Glomerular visceral epithelial cell (primary cell): ENCODE data around the gene TNFAIP2.

ENCODE experiments used
- DNase-seq: peaks from one replicate; pipeline ENCODE4 v3.0.0-alpha.2; 2016; ENCODE audit errors: extremely low spot score

TNFAIP2 gene

GRCh38 chr14:103094406-103095209 is 28.7 kb upstream of the TNFAIP2 start, which contains the start of gene EXOC3L4:
TSS of gene EXOC3L4 (plus strand) at chr14:103094725. CDS start at chr14:103100220, 5,495 bp downstream.
- DNase-seq, result peak; percentile 44

DNA sequence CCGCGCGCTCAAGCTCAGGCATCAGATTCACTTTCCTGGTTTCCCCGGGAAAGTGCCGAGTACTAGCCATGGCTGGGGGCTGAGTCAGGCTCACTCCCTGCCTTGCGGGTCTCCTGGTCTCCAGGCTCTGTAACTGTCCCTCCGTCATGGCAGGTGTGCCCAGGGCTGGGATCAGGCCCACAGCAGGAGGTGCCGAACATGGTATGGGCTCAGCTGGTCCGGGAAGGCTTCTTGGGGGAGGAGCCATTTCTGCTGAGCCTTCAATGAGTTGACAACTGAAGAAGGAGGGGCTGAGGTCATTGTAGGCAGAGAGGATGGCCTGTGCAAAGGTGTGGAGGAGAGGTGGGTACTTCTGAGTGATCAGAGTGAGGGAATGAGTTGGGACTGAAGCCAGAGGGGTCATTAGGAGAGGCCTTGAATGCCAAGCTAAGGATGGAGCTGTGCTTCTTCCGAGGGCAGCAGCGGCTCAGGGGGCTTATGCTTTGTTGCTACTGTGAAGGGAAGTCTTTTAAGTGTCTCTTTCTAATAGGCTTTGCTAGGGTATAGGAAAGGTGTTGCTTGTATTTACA is 28.0 kb upstream of the TNFAIP2 start:
- DNase-seq, result no peak

GRCh38 chr14:103096387-103096786 is 26.9 kb upstream of the TNFAIP2 start:
- no peak for DNase-seq

DNA sequence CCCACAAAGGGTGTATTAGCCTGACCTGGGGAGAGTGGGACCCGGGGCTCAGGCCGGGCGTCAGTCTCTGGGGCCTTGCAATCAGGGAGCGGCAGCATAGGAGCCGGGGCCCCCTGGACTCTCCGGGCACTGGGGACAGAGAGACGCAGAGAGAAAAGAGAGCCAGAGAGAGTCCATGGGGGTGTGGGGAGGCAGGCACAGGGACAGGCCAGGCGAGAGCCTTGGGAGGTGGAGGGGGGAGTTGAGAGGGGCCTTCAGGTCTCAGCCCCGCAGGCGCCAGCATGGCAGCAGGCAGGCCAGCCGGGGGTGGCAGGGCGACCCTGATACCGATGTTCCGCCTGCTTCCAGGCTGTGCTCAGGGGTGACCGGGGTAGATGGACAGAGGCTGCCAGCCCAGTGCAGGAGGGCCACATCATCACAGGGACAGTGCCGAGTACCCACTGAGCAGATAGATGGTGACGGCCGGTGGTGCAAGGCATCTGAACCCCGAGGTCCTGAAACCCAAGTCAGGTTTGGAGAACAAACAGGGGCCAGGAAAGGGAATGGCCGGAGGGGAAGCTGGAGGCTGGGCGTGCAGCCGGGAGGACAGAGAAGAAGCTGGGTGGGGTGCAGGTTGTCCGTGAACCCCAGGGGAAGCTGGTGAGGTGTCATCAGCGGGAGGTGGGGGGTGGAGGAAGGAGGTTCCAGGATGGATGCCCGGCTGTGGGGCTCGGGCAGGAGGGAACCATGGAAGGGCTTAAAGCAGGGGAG is 25.8 kb upstream of the TNFAIP2 start:
- DNase-seq, result no peak

DNA sequence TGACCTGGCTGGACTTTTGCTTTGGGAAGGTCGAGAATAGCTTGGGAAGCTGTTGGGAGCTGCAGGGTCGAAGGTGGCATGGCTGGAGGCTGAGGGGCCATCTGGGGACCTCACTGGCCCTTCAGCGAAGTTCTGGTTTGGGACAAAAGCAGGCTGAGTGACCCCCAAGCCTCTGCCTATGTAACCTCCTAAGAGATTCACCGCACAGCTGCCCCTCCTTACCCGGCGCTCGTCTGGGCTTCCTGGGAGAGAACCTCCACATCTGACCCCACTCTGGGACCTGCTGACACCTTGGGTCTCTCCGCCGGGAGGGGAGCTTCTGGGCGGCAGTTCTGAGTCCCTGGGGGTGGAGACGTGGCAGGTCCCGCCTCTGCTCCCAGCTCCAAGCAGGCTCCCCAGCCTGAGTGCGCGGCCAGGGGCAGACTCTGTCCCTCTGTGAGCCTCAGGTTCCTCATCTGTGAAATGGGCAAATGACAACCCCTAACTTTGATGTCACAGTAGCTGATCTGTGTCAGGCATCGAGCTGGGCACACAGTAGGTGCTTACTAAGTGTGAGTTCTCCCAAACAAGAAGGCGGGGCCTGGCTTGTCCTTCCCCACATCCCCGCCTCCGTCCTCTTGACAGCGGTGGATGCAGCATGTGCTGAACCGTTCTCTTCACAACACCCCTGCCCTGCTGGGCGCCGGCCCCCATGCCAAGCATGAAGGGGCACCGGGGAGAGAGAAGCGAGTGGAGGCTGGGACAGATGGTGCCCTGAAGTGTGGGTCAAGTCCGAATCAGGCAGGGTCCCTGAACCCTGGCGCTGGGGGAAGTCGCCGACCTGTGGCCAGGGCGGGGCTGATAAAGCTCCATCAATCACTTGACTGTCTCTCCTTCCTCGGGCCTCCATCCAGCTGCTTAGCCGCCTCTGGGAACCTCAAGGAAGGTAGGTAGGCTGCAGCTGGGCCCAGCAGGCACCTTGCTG is 25.0 kb upstream of the TNFAIP2 start:
- DNase-seq, result no peak

DNA sequence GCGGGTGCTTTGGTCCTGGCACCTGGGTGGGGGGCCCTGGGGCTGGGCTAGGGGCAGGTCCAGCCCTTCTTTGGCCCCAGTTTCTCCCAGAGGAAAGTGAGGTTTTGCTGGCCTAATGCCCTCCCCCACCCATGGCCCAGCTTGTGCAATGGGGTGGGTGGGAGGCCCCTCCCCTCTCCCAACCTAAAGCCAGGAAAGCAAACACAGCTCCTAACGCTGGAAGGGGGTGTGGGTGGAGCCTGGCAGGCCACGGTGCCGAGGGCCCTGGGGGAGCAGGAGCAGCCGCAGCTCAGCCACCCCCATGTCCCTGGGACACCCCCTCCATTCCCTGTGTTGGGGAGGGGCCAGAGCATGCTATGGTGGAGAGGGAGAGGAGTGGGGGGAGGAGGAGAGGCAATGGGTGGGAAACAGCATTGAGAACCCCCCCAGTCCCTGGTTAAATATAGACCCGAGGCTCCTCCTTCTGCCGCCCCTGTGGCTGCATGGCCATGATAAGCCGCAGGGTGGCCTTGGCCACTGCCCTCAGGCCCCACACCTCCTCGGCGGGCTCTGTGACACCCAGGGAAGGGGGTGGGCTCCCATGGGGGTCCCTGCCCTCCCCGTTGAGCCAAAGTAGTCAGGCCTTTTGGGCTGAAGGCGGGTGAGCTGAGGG is 24.1 kb upstream of the TNFAIP2 start:
- no peak for DNase-seq

GRCh38 chr14:103099733-103100280 is 23.5 kb upstream of the TNFAIP2 start:
- DNase-seq, result no peak

DNA sequence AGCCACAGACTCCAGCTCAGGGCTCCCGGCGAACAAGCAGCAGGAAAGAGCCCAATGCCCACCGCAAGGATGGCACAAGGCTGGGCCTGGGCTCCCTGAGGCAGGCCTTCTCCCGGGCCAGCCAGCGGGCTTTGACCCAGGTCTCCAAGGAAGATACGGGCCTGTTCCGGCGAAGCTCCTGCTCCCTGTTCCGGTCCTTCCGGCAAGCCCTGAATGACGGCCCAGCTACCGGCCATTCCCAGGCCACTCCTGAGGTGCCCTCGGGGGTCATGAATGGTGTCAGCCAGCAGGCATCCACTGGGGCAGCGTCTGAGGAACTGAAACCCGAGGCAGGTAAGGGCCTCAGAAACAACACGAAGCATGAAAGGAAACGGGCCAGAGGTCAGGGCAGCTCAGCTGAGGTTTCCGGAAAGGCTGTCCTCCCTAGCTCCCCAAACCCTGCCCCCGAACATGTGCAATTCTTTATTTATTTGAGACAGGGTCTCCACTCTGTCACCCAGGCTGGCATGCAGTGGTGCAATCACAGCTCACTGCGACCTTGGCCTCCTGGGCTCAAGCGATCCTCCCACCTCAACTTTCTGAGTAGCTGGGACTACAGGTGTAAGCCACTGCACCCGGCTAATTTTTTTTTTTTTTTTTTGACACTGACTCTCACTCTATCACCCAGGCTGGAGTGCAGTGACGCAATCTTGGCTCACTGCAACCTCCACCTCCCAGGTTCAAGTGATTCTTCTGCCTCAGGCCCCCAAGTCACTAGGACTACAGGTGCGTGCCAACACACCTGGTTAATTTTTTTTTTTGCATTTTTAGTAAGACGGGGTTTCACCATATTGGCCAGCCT is 22.8 kb upstream of the TNFAIP2 start:
- no peak for DNase-seq

DNA sequence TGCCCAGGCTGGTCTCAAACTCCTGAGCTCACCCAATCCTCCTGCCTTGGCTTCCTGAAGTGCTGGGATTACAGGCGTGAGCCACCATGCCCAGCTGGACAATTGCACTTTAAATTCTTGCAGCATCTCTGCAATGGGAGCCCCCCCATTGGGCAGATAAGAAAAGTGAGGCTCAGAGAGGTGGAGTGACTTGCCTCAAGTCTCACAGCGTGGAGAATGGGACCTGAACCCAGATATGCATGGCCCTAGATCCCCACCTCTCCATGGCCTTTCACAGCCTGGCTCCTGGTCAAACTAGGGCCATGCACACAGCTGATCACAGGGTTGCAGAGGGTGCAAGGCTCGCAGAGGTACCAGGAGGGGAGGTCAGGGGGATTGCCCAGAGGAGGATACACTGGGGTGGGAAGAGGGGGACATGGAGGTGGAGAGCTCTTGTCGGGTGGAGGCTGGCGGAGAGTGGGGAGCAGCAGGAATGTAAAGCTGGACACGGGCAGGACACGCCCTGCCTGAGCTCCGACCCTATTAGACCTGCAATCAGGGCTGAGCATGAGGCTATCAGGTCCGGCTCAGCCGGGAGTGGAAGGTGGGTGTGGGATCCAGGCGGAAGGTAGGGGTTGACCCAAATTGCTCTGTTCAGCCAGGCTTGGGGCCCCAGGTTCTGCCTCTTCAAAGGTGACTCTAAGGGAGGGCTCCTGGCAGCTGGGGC is 21.9 kb upstream of the TNFAIP2 start:
- no peak for DNase-seq

DNA sequence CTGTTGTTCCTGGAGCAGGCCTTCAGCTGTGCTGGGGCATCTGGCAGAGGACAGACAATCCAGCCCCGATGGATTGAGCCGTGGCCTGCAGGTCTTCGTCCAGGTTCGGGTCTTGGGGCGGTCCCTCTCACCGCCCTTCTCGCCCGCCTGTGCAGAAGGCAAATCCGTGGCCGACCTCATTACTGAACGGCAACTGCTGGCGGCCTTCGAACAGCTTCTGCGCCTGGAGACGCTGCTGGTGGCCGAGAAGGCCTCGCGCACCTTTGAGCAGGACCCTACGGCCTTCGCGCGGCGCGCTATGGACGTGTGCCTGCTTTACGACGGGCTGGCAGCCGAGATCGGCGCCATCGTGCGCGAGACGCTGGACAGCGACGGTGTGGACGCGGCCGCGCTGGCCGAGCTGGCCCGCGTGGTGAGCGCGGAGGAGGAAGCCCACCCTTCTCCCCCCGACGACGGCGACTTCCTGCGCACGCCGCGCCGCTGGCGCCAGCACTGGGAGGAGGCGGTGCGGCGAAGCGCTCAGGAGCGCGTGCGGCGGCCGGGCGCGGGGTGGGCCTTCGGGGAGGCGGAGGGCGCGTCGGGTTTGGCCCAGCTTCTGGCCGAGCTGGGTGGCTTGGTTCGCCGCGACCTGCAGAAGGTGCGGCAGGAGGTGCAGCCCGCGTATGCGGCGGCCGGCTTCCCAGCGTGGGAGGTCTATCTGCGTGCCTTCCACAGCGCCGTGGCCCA is 21.1 kb upstream of the TNFAIP2 start:
- DNase-seq, result no peak

GRCh38 chr14:103102689-103103260 is 20.5 kb upstream of the TNFAIP2 start:
- DNase-seq, result no peak

GRCh38 chr14:103103461-103104388 is 19.5 kb upstream of the TNFAIP2 start:
- peak; percentile 81 for DNase-seq

DNA sequence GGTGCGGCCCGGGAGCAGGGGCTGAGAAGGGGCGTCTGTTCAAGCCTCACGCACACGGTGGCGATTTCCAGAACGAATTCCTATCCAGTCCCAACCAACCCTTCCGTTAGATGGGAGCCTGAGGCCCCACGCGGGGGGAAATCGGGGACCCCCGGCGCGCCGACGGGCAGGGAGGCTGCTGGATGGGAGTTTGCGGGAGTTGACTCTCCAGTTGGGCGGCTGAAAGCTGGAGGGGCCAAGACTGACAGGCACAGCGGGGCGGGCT is 18.9 kb upstream of the TNFAIP2 start:
- DNase-seq, result no peak

DNA sequence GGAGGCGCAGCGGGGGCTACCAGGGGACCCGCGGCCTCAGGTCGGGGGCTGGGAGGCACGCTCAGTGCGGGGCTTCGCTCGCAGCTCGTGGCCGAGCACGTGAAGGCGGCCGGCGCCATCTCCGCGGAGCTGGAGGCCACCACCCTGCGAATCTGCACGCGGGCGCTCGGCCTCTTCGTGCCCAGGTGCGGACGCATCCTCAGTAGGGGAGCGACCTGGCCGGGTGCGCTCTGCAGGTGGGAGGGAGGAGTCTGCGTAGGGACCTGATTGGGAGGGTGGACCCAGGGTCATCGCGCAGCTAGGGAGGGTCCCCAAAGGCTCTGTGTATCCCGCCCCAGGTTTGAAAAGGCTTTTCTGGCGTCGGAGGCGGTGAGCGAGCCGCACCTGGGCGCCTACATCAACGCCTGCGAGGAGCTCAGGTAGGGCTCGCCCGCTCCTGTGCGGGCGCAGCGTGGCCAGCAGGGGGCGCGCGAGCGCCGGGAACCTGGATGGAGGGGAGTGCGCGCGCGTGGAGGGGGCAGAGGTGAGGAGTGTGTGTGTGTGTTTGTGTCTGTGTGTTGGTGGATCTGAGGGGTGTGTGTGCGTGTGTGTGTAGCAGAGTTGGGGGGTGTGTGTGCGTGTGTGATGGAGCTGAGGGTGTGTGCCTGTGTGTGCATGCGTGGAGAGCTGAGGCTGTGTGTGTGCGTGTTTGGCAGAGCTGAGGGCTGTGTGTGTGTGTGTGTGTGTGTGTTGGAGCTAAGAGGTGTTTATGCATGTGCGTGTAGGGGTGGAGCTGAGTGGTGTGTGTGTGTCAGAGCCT is 18.4 kb upstream of the TNFAIP2 start:
- DNase-seq, result peak; percentile 65

GRCh38 chr14:103105580-103106150 is 17.6 kb upstream of the TNFAIP2 start:
- no peak for DNase-seq

DNA sequence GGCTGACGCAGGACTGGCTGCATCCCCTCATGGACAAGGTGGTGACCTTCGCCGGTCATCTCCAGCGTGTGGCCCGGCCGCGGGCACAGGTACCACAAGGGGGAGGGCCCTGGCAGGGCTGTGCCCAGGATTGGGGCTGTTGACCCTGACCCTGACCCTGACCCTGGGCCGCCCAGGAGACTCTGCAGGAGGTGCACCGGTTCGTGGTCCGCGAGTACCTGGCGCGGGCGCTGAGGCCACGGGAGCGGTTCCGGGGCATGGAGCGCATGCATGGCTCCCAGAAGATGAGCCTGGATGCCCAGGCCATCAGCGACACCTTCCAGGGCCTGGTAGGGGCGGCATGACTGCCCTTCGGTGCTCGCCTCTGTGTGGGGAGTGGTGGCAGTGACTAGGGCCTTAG is 15.8 kb upstream of the TNFAIP2 start:
- DNase-seq, result no peak
